Suppressor macrophage (primary cell): ENCODE data around the gene KCND3.

Experiments
- DNase-seq, 4 experiments: peaks; one replicate each; pipeline ENCODE4 v3.0.0-alpha.2; 2020 to 2022

Gene KCND3

GRCh38 chr1:111988377-111988742 lies 1.1 kb downstream of the KCND3 start:
- no peak for DNase-seq

- no peak for DNase-seq
Measured at GRCh38 chr1:111987502-111987901, 2.0 kb downstream of the KCND3 start.

GRCh38 chr1:111983500-111983899 lies 6.0 kb downstream of the KCND3 start:
- DNase-seq, result no peak

- no peak for DNase-seq
Measured at GRCh38 chr1:111982428-111982827, 7.0 kb downstream of the KCND3 start.

- no peak for DNase-seq
Measured at GRCh38 chr1:111981871-111982270, 7.6 kb downstream of the KCND3 start.

- no peak for DNase-seq
Measured at GRCh38 chr1:111981090-111981489, 8.4 kb downstream of the KCND3 start.

- DNase-seq, result no peak
Measured at GRCh38 chr1:111980686-111981085, 8.8 kb downstream of the KCND3 start.

- DNase-seq, result no peak
Measured at GRCh38 chr1:111978695-111979094, 10.8 kb downstream of the KCND3 start.

GRCh38 chr1:111977378-111977777 lies 12.1 kb downstream of the KCND3 start:
- no peak for DNase-seq

- no peak for DNase-seq
Measured at GRCh38 chr1:111976842-111977241, 12.6 kb downstream of the KCND3 start.

- no peak for DNase-seq
Measured at GRCh38 chr1:111976332-111976731, 13.1 kb downstream of the KCND3 start.

- peak in 2 of 4 experiments; percentile 5 to 19 for DNase-seq
Measured at GRCh38 chr1:111973150-111973790, 16.2 kb downstream of the KCND3 start.

- no peak for DNase-seq
Measured at GRCh38 chr1:111971396-111971795, 18.1 kb downstream of the KCND3 start.

- no peak for DNase-seq
Measured at GRCh38 chr1:111968511-111968910, 21.0 kb downstream of the KCND3 start.

GRCh38 chr1:111967886-111968285 lies 21.6 kb downstream of the KCND3 start:
- DNase-seq, result no peak

- no peak for DNase-seq
Measured at GRCh38 chr1:111967067-111967690, 22.3 kb downstream of the KCND3 start.

- no peak for DNase-seq
Measured at GRCh38 chr1:111965781-111966443, 23.6 kb downstream of the KCND3 start.

- no peak for DNase-seq
Measured at GRCh38 chr1:111963985-111964738, 25.3 kb downstream of the KCND3 start.

- DNase-seq, result peak in 2 of 4 experiments; percentile 2 to 14
Measured at GRCh38 chr1:111961773-111962565, 27.5 kb downstream of the KCND3 start.

GRCh38 chr1:111961016-111961415 lies 28.5 kb downstream of the KCND3 start:
- DNase-seq, result no peak

GRCh38 chr1:111959436-111959835 lies 30.0 kb downstream of the KCND3 start:
- no peak for DNase-seq

- DNase-seq, result no peak
Measured at GRCh38 chr1:111958851-111959250, 30.6 kb downstream of the KCND3 start.

- DNase-seq, result no peak
Measured at GRCh38 chr1:111958075-111958474, 31.4 kb downstream of the KCND3 start.
